GM12801 (cell line): ENCODE results near the gene MCTP1.

Source experiments
- TF ChIP-seq, protein P1 (sequence below): IDR thresholded peaks from one replicate; pipeline ENCODE4 v1.5.1; 2011; ENCODE audit warnings: control low read depth; ENCODE audit not compliant: insufficient read length; ENCODE audit errors: extremely low read depth

The MCTP1 gene

DNA sequence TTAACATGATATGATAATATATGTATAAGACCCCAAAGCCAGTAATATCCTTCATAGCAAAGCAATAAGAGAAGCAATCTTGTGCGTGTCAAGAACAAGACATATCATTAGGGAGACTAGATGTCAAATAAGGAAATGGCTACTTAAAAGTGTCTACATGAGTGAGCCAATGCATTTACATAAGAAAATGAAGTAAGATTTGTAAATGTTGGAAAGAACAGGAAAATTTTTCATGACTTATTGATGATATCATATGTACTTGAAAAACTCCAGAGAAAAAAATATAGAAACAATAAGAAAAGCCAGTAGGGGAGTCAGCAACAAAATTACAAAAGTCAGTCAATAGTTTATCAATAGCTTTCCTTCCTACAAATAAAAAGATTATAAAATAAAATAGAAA, 13.8 kb upstream of the MCTP1 start:
- TF ChIP-seq, protein P1, sequence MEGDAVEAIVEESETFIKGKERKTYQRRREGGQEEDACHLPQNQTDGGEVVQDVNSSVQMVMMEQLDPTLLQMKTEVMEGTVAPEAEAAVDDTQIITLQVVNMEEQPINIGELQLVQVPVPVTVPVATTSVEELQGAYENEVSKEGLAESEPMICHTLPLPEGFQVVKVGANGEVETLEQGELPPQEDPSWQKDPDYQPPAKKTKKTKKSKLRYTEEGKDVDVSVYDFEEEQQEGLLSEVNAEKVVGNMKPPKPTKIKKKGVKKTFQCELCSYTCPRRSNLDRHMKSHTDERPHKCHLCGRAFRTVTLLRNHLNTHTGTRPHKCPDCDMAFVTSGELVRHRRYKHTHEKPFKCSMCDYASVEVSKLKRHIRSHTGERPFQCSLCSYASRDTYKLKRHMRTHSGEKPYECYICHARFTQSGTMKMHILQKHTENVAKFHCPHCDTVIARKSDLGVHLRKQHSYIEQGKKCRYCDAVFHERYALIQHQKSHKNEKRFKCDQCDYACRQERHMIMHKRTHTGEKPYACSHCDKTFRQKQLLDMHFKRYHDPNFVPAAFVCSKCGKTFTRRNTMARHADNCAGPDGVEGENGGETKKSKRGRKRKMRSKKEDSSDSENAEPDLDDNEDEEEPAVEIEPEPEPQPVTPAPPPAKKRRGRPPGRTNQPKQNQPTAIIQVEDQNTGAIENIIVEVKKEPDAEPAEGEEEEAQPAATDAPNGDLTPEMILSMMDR: no peak

DNA sequence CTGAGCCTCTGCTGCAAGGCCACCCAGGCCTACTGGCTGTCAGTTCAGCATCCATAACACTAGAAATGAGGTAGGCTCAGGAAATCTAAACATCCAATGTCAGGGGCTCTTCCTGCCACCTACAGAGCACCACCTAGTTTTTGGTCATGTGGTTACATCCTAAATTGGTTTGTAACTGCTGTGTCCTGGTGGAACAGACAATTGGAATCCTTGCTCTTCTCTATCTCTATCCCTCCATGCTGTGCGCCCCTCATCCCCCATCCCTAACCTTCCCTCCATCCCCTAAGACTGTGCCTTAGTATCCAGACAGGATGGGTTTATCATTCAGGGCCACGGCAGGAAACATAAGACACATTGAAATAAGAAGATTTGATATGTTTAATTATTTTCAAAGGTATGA, 11.4 kb upstream of the MCTP1 start:
- TF ChIP-seq, protein P1: no peak

DNA sequence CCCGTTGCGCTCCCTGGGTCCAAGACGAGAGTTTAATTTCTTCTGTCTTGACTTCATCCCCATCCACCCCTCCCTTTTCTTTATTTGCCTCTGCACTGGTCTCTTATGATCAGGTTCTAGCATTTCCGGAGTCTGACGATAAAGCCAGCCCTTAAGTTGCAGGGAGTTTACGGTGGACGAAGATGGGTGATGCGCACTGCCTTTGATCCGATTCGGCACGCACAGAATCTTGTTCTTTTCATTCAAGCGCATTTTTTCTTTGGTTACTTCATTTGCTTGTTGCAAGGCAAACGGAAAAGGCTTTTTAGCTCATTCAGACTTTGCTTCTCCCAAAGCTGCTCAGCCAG, 488 bp upstream of the MCTP1 start:
- TF ChIP-seq, protein P1: no peak

DNA sequence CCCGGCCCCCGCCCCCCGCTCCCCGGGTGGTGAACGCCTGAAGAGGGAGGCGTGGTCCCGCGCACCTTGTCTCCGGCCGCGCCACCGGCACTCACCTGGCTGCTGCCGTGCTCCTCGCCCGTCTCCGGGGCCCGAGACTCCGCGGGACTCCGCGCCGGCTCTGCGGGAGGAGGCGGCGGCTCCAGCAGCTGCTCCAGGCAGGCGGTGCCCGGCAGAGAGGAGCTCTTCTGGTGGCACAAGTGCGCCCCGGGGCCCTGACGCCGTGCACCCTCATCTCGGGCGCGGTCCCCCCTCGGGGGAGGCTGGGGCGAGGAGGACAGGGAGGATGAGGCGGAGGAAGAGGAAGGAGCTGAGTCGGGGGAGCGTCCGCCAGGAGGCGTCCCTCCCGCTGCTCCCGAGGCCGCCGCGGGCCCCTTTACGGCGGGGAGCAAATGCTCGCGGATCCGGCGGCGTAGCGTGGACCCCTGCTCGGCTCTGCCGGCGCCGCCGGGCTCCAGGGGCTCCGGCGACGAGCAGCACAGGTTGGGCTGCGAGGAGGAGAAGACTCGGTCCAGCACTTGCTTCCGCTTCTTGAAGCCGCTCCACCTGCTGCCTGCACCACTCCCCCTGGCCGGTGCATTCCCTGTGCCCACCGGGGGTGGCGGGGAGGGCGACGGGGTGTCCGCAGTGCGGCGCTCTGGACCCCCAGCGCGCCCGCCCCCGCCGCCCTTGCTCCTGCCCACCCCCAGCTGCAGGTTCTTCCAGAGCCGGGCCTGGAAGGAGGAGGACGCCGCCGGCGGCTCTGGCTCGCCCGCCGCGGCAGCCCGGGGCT, 928 bp downstream of the MCTP1 start:
- TF ChIP-seq, protein P1: no peak

DNA sequence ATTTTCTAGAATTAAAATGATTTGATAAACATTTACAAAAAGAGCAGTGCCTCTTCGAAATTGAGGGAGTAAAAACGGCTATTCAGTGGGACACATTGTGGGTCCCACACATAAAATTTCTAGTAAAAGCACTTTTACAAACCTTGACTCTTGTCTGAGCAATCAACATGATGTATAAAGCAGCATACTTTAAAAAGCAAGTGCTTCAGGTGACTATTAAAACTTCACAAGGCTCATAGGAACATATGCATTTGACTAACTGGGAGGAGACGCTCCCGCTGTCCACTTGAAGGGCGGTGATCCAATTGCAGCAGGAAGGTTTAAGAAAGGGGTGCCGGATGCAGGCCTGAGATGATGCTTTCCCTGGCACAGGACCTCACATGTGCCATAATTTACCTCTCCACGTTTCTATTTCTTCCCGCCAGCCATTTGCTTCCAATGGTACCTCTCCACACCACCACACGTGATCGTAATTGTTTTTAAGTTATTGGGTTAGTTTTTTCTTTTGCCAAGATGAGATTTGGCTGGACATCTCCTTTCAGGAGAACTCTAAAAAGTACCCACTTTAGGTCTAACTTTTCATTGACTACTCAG, 1.8 kb downstream of the MCTP1 start:
- TF ChIP-seq, protein P1: no peak

DNA sequence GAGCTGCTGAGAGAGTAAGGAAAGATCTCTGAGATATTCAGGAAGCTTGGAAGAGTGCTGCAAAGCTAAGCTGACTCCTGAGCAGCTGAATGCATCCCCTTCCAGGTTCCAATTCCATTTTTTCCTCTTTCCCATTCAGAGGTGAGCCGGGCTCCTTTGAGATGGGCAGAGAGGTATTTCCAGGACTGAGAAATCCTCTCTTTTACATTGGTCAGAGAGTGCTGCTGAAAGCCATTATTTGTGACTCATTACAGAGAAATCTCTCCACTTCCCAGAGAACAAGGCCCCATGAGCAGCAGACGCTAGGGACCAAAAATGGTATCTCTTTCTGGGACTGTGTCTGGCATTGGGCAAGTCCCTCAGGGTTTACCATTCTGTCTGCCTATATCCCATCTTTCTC, 3.7 kb downstream of the MCTP1 start:
- TF ChIP-seq, protein P1: no peak

DNA sequence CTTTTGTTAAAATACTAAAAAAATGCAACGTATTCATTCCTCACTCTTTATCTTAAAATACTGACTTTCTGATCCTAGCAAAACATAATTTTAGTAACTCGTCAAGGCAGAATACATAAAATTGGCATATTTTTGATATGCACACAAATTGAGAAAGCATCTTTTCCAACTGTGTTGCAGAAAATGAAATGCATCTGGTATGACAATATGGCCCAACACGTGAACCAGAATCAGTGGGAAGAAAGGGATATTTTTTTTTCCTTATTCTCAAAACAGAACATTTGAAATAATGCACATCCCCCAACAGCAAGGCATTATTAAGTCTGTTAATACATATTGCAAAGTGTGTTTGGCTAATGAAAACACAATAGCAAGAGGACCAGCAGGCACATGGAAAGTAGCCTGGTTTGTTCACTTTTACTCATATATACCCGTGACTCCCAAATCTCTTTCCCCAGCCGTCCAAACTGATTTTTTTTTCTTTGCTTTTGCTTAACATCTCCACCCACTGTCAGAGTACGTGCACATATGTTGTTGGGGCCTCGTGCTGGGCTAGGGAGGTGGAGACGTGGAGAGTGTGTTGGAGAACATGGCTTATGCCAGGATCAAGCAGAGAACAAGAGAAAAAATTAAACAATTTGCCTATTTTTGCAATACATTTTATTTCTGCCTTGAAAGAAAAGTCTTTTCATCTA, 4.3 kb downstream of the MCTP1 start:
- TF ChIP-seq, protein P1: no peak
